ENCODE results near the gene GRIK4. TPM values are rescaled to one million over a fixed set of nuclear protein-coding genes. Genes with fewer than 3 reads are reported as not detected.

GRIK4 gene
- total RNA-seq, 1 donor from 2014 or later = 0.06 TPM

- TF ChIP-seq CTCF (conservative IDR thresholded peaks at IDR 0.05; ENCODE audit: low read depth, low read length) = no peak
- no peak for DNase-seq (ENCODE audit: low read depth)
- H3K4me3 ChIP-seq (ENCODE audit: low read depth, low read length) = no peak overlapping the region
These were observed 14.0 kb downstream of the GRIK4 start for GRCh38 chr11:120525261-120526171.

GRCh38 chr11:120526241-120526640, 14.7 kb downstream of the GRIK4 start:
- TF ChIP-seq CTCF (conservative IDR thresholded peaks at IDR 0.05; ENCODE audit: low read depth, low read length) = no peak
- DNase-seq (ENCODE audit: low read depth) = no peak
- H3K4me3 ChIP-seq (ENCODE audit: low read depth, low read length) = no peak overlapping the region

DNA sequence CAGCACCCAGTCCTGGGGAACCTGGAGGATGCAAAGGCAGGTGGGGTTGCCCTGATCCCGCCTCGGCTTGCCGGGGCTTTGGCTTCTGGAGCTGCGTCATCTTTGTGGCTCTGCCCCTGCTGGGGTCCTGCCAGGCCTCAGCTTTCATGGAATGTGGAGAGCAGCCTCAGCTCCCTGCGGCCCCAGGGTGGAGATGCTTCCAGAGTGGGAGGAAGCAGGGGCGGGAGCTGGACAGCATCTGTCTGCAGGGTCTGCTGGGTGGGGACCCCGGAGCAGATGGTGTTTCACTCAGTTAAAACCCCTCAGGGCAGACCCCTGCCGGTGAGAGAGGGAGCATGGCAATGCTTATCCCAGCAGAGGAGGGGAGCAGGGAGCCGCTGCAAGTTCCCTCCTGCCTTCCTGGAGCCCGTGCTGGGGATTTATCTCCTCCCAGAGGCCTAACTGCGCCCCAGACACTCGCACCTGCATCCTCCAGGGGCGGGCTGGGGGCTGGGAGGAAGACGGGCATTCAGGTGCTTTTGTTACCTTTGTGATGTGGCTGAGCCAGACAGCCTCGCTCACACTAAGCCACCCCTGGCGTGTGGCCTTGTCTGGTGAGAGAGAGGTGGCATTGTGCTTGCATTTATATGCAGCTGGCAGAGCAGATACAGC, 15.7 kb downstream of the GRIK4 start:
- no peak for DNase-seq (ENCODE audit: low read depth)
- no peak overlapping the region for H3K4me3 ChIP-seq (ENCODE audit: low read depth, low read length)
- no peak for TF ChIP-seq CTCF (conservative IDR thresholded peaks at IDR 0.05; ENCODE audit: low read depth, low read length)

DNA sequence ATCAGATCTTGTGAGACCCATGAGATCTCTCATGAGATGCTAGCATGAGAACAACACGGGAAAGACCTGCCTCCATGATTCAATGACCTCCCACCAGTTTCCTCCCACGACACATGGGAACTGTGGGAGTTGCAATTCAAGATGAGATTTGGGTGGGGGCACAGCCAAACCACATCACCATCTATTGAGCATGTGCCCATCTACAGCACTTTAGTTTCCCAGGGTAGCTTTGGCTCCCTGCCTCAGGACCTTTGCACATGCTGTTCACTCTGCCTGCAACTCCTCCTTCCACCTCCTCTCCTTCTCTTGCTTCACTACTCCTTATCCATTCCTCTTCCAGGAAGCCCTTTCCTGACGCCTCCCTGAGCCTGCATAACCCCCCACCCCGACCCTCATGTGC, 17.2 kb downstream of the GRIK4 start:
- DNase-seq (ENCODE audit: low read depth) = no peak
- no peak for TF ChIP-seq CTCF (conservative IDR thresholded peaks at IDR 0.05; ENCODE audit: low read depth, low read length)
- no peak overlapping the region for H3K4me3 ChIP-seq (ENCODE audit: low read depth, low read length)

DNA sequence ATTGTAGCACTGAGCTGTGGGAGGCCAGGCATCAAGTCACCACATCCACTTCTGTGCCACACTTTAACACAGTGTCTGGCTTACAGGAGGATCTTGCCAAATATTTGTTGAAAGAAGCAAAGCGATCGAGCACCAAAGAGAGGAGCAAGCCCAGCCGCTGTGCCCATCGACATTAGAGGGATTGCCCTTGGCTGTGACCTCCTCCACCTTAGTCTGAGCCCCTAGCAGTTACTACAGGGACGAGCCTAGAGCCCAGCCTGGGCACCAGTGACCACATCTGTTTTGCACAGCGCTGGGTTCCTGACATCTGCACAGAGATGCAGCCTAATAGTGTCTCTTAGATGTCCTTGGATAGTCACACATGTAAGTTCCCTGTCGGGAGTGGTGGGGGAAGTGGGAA, 17.7 kb downstream of the GRIK4 start:
- no peak for TF ChIP-seq CTCF (conservative IDR thresholded peaks at IDR 0.05; ENCODE audit: low read depth, low read length)
- DNase-seq (ENCODE audit: low read depth) = no peak
- no peak overlapping the region for H3K4me3 ChIP-seq (ENCODE audit: low read depth, low read length)

DNA sequence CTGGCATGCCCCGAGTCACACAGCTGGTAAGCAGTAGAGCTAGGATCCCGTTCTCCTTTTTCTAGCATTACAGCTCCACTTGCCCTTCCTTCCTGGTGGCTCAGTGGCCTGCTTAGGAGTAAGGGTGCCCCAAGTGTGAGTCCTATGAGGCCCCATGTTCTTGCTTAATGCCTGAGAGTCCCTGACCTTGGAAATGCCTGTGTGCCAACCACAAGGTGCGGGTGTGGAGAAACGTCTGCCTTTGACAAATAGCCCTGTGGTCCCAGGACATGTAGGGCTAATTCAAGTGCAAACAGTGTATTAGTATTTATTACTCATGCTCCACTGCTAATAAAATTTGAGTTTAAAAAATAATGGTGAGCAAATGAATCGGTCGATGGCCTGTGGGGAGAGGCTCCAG, 18.4 kb downstream of the GRIK4 start:
- H3K4me3 ChIP-seq (ENCODE audit: low read depth, low read length) = no peak overlapping the region
- TF ChIP-seq CTCF (conservative IDR thresholded peaks at IDR 0.05; ENCODE audit: low read depth, low read length) = no peak
- no peak for DNase-seq (ENCODE audit: low read depth)
